ENCODE data around the gene PARVA.

PARVA gene

DNA sequence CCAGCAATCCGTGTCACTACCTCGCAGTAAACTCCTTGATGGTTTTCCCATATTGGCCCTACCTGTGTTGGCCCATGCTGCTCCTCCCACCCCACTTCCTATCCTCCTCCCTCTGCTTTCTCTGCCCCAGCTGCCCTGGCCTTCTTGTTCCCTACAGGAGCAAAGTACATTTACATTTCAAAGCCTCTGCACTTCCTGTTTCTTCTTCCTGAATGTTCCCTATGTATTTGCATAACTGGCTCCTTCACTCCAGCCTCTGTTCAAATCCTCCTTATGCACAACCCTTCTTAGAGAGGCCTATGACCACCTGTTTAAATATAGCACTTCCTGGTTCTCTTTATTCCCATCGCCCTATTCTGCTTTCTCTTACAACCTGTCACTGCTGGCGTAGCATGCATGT, 62.2 kb downstream of the PARVA start:
- no peak for FAIRE-seq
- TF ChIP-seq TAF1 (IDR thresholded peaks at IDR 0.05; ENCODE audit: borderline replicate concordance, low read depth, low read length) (no peak), POLR2AphosphoS5 (IDR thresholded peaks at IDR 0.05; ENCODE audit: low read depth, low read length) (no peak), POLR2A (IDR thresholded peaks at IDR 0.05; ENCODE audit: low read depth, low read length) (no peak)
- no peak for DNase-seq (ENCODE audit: insufficient read length)

DNA sequence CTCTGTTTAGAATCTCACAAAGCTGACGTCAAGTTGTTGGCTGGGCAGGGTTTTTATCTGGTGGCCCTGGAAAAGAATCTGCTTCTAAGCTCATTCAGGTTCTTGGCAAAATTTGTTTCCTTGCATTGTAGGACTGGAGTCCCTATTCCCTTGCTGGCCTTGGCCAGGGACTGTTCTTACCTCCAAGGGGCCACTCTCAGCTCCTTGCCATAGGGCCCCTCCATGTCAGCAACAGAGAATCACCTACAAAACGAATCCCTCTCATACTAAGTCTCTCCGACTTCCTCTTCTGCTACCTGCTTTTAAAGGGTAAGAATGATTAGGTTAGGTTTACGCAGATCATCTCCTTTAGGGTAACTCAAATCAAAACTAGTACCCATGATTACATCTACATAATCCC, 63.2 kb downstream of the PARVA start:
- DNase-seq (ENCODE audit: insufficient read length) (no peak), FAIRE-seq (no peak)
- TF ChIP-seq POLR2AphosphoS5 (IDR thresholded peaks at IDR 0.05; ENCODE audit: low read depth, low read length) (no peak), TAF1 (IDR thresholded peaks at IDR 0.05; ENCODE audit: borderline replicate concordance, low read depth, low read length) (no peak), POLR2A (IDR thresholded peaks at IDR 0.05; ENCODE audit: low read depth, low read length) (no peak)

DNA sequence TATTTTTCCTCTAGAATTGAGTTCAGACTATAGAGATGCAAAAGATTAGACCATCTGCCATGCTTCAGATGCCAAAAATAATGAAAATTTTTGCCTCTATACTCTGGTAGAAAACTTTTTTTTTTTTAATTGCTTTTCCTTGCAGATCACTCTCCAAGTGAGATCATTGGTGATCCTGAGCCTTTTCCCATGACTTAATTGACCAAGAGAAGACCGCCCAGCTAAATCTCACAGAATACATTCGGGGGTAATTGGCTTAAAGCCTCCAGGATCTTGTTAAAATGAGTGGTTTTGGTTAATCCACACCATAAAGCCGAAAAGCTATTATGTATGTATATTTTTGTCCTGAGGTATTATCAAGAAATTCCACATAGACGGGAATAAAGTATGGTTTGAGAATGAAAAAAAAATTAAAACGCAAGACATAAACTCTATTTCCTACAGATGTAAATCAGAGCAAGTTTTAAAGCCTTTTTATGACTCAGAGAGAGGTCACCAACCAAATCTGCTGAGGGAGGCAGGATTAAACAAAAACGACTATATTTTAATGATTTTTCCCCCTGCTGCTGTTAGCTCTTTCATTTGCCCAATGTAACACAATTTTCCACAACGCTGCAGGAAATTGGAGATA, 64.0 kb downstream of the PARVA start:
- DNase-seq (ENCODE audit: insufficient read length) (no peak), FAIRE-seq (no peak)
- no peak for TF ChIP-seq TAF1 (IDR thresholded peaks at IDR 0.05; ENCODE audit: borderline replicate concordance, low read depth, low read length)
- TF ChIP-seq POLR2A (IDR thresholded peaks at IDR 0.05; ENCODE audit: low read depth, low read length): no peak
- no peak for TF ChIP-seq POLR2AphosphoS5 (IDR thresholded peaks at IDR 0.05; ENCODE audit: low read depth, low read length)

DNA sequence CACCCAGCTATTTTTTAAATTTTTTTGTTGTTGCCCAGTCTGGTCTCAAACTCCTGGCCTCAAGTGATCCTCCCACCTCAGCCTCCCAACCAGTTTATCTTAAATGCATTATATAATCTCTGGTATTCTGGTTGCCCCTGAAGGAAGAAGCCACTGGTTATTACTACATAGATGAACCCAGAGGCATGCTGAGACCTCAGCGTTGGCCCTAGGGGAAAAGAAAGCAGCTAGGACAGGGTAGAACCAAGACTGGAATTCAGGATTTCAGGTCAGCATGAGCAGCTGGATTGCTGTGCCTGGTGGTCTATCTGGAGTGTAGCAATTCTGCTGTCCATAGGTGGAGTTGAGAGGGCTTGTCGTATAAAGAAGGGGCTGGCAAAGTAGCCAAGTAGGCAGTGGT, 67.2 kb downstream of the PARVA start:
- DNase-seq (ENCODE audit: insufficient read length) (no peak), FAIRE-seq (no peak)
- TF ChIP-seq TAF1 (IDR thresholded peaks at IDR 0.05; ENCODE audit: borderline replicate concordance, low read depth, low read length): no peak
- no peak for TF ChIP-seq POLR2AphosphoS5 (IDR thresholded peaks at IDR 0.05; ENCODE audit: low read depth, low read length)
- TF ChIP-seq POLR2A (IDR thresholded peaks at IDR 0.05; ENCODE audit: low read depth, low read length): no peak

DNA sequence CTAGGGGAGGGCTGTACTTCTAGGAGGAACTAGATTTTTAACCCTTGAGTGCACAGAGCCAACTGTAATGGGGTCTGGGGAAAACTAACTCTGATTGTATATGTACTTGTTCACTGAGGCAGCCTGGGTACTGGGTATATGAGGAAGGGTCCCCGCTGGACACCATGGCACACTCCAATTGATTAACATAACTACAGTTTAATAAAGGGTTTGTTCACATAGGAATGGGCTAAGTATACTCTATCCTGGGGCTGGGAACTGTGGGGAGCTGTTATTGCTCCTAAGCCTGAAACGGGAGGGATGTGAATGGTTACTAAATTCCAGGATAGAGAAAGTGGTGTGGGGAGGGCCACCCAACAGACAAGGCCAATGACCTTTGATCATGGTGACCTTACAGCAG, 67.6 kb downstream of the PARVA start:
- FAIRE-seq (no peak), DNase-seq (ENCODE audit: insufficient read length) (no peak)
- no peak for TF ChIP-seq TAF1 (IDR thresholded peaks at IDR 0.05; ENCODE audit: borderline replicate concordance, low read depth, low read length)
- no peak for TF ChIP-seq POLR2A (IDR thresholded peaks at IDR 0.05; ENCODE audit: low read depth, low read length)
- no peak for TF ChIP-seq POLR2AphosphoS5 (IDR thresholded peaks at IDR 0.05; ENCODE audit: low read depth, low read length)

DNA sequence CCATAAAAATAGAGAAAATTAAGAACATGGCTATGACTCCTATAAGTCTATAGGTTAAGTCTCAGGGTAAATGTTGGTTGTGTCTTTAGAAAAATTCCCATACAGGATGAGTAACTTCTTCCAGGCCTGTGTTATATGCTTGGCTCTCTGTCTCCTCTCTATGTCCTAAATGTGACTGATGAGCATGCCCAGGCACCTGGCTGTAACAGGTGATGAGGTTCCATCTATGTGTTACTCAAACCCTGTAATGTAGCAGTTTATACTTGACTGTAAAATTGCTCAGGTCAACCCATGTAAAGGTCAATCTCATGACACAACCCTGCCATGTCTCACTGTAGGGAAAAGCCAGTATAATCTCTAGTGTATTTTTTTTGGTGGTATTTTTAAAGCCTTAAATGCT, 69.5 kb downstream of the PARVA start:
- TF ChIP-seq POLR2A (IDR thresholded peaks at IDR 0.05; ENCODE audit: low read depth, low read length) (no peak), POLR2AphosphoS5 (IDR thresholded peaks at IDR 0.05; ENCODE audit: low read depth, low read length) (no peak), TAF1 (IDR thresholded peaks at IDR 0.05; ENCODE audit: borderline replicate concordance, low read depth, low read length) (no peak)
- FAIRE-seq (no peak), DNase-seq (ENCODE audit: insufficient read length) (no peak)

DNA sequence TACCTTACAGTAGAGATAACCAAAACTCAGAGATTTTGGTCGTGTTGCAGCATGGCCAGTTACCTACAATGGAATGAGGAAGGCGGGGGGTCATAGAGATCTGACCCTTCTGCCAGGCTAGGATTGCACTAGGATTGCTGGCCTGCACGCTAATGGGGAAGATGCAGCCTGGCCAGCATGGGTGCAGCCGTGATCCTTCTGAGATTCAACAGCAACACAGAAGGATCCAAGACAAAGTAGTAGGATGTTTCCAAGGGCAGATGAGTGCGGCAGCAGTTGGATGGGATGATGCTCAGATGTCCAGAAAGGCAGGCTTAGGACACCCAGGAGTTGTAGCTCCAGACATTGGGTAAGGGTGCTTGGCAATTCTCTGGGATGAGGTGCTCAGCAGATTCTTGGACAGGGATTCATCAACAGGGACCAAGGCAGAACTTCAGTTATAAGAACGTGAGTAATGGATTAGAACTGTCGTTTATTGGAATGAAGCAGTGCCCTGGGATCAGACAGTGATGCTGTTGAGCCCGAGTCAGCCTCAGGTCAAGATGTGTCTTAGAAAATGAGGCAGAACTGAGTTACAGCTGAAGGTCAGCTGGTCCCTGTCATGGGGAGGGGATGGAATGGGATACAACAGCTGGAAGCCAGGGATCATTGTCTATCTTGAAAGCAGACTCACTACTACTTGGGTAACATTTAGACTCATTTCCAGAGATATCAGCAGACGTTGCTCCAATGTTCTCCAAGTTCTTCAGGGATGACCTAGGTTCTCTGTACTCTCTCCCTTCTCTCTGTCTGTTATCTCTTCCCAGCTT, 71.0 kb downstream of the PARVA start:
- TF ChIP-seq TAF1 (IDR thresholded peaks at IDR 0.05; ENCODE audit: borderline replicate concordance, low read depth, low read length): no peak
- TF ChIP-seq POLR2A (IDR thresholded peaks at IDR 0.05; ENCODE audit: low read depth, low read length): no peak
- no peak for TF ChIP-seq POLR2AphosphoS5 (IDR thresholded peaks at IDR 0.05; ENCODE audit: low read depth, low read length)
- FAIRE-seq: no peak

DNA sequence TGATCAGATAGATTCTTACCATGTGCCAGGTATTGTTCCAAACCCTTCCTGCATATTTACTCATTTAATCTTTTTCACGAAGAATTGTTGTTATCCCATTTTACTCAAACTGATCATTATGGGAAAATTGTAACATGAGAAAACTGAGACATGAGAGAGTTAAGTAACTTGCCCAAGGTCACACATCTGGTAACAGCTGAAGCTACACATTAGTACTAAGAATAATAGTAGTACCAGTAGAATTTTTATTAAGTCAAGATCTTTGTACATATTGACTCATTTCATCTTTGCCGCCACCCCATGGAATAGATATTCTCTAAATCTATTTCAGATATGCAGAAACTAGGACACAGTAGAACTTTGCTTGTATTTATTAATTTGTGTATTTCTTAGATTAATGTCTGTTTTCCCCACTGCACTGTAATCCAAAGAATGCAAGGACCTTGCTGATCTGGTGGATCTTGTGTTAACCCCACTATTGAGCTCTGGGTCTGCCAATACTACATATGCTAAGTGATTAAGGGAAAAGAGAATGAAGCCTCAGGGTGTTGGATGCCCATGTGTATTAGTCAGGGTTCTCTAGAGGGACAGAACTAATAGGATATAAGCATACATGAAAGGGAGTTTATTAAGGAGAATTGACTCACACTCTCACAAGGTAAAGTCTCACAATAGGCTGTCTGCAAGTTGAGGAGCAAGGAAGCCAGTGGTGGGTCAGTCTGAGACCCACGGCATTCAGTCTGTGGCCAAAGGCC, 72.8 kb downstream of the PARVA start:
- DNase-seq (ENCODE audit: insufficient read length): no peak
- TF ChIP-seq TAF1 (IDR thresholded peaks at IDR 0.05; ENCODE audit: borderline replicate concordance, low read depth, low read length) (no peak), POLR2AphosphoS5 (IDR thresholded peaks at IDR 0.05; ENCODE audit: low read depth, low read length) (no peak), POLR2A (IDR thresholded peaks at IDR 0.05; ENCODE audit: low read depth, low read length) (no peak)
- no peak for FAIRE-seq

More for the DNA sequence above, 71.0 kb downstream of the PARVA start:
- DNase-seq (ENCODE audit: insufficient read length): no peak

DNA sequence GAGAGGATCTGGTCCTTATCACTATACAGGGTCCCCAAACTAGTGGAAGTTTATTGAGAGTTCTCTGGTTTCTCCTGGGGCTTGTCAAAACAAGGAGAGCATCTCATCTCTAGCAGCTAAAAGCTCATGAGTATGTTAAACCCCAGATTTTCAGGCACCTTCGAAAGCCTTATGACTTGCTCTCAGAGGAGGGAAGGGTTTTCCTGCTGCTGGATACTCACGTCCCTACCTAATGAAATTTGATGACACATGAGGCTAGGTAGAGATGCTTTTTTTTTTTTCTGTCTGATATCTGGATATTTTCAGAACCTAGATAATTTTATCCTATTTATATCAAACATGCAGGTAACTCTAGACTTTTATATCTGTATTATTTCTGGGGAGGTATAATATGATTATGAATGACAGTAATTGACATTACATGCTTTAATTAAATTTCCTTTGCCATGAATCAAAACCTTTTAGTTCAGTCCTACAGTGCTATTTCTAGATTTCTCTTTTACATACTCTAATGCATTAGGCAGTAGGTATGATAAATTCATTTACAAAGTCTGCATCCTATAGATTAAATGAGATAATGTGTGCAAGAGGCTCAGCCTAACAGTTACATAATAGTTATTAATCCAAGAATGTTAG, 73.9 kb downstream of the PARVA start:
- FAIRE-seq: no peak
- TF ChIP-seq POLR2A (IDR thresholded peaks at IDR 0.05; ENCODE audit: low read depth, low read length): no peak
- TF ChIP-seq TAF1 (IDR thresholded peaks at IDR 0.05; ENCODE audit: borderline replicate concordance, low read depth, low read length): no peak
- TF ChIP-seq POLR2AphosphoS5 (IDR thresholded peaks at IDR 0.05; ENCODE audit: low read depth, low read length): no peak
- DNase-seq (ENCODE audit: insufficient read length): no peak

DNA sequence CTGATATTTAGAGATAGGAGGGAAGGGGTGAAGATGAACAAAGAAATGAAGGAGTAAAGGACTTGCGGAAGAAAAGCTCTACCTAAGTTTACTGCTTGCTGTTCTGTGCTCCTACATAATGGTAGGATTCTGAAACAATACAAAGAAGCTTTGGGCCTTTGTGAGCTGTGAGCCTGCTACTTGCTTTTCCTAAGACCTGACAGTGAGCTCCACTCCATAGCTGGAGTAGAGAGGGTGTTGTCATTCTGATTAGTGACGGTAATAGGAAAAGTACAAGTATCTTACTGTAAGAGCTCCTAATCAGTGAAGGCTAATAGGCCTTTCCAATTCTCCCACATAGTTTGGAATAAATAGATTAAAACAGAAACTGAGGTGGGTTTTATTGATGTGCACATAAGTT, 75.9 kb downstream of the PARVA start:
- TF ChIP-seq POLR2AphosphoS5 (IDR thresholded peaks at IDR 0.05; ENCODE audit: low read depth, low read length): no peak
- TF ChIP-seq POLR2A (IDR thresholded peaks at IDR 0.05; ENCODE audit: low read depth, low read length): no peak
- TF ChIP-seq TAF1 (IDR thresholded peaks at IDR 0.05; ENCODE audit: borderline replicate concordance, low read depth, low read length): no peak
- no peak for DNase-seq (ENCODE audit: insufficient read length)
- FAIRE-seq: no peak

DNA sequence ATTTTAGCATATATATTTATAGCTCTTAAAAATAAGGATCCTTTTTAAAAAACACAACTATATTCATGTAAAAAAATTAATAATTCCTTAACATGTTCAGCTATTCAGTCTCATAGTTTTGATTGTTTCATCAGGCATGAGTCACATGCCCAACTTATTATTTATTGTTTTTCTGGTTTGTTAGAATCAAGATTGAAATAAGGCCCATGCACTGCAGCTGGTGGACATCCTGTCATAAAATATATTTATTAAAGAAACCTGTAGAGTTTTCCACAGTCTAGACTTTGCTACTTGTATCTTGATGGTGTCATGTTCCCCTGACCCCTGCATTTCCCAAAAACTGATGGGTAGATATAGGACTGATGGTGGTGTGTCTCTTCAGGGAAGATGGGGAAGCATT, 77.4 kb downstream of the PARVA start:
- FAIRE-seq (no peak), DNase-seq (ENCODE audit: insufficient read length) (no peak)
- TF ChIP-seq POLR2A (IDR thresholded peaks at IDR 0.05; ENCODE audit: low read depth, low read length) (no peak), POLR2AphosphoS5 (IDR thresholded peaks at IDR 0.05; ENCODE audit: low read depth, low read length) (no peak), TAF1 (IDR thresholded peaks at IDR 0.05; ENCODE audit: borderline replicate concordance, low read depth, low read length) (no peak)
